ENCODE results near the gene TP53AIP1. TPM values are rescaled to one million over a fixed set of nuclear protein-coding genes. Genes with fewer than 3 reads are reported as not detected.
"Not testable (repeated sequence)": the region's sequence is repeated elsewhere in the genome, so short reads cannot be mapped to it uniquely, and the experiment has no call there.

Gene TP53AIP1
- total RNA-seq, 2 experiments from 2014 or later = not detected

DNA sequence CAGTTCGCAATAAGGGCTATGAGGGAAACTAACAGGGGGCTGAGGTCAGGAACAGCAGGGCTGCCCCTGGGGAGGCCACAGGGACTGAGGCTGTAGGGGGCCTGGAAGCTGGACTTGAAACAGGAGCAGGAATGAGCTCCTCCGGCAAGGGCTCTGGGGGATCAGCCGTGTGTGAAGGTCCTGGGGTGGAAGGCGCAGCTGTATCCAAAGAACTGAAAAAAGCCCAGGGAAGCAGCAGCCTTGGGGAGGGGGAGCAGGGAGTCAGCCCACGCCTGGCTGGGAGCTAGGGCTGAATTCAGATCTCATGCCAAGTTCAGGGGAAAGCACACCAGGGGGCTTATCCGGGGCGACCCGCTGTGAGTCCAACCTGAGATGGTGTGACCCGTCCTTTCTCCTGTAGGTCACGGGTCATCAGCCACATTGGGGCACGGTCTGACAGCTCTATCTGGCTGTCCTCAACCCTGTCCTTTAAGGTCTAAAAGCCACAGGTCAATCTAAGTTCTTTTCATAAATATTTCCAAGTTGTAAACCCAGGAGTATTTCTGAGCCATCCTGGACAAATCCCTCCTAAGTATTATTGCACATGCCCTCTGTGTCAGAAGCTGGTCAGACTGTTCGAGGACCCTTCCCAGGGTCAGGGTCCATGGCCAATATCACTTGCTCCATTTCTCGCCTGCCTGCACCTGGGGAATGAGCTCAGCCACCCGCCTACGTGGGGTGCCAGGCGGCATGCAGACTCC is 18.0 kb downstream of the TP53AIP1 start:
- H3K36me3 Mint-ChIP-seq (ENCODE audit: low read depth) = no peaks in the 10 kb centered on the region
- H3K27me3 Mint-ChIP-seq = no peaks in the 10 kb centered on the region
- ATAC-seq (no peak), DNase-seq (no peak)
- intact Hi-C loops (cut with DNase I, micrococcal nuclease) = no loop called here
- peaks cover 8% of the 10 kb centered on the region for H3K4me1 Mint-ChIP-seq
- ChIA-PET CTCF (interaction anchor here (0.7 to 1.4 kb wide), 5 partner anchors 14 to 828 kb away, joined by 3 to 5 read pairs (median 3); no protein-coding TSS in a partner anchor), POLR2A (no interaction called here)
- H3K27ac Mint-ChIP-seq = no peak overlapping the region
- no peak overlapping the region for H3K4me3 Mint-ChIP-seq
- H3K9me3 Mint-ChIP-seq (ENCODE audit: low read depth) = no peaks in the 10 kb centered on the region

DNA sequence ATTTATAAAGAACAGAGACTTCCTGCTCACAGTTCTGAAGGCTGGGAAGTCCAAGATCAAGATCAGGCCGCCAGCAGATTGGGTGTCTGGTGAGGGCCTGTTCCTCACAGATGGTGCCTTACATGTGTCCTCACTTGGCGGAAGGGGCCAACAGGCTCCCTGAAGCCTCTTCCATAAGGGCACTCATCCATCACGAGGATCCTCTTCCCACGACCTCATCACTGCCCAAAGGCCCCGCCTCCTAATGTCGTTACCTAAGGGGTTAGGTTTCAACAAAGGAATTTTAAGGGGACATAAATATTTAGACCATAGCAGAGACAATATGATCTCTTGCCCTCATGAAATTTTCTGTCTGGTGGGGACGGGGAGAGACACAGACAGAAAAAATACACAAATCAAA is 18.6 kb downstream of the TP53AIP1 start:
- no peak overlapping the region for H3K4me3 Mint-ChIP-seq
- CTCF ChIA-PET = interaction anchor here (0.7 to 1.4 kb wide), 3 partner anchors 14 to 829 kb away, joined by 3 read pairs; no protein-coding TSS in a partner anchor
- intact Hi-C loops (cut with DNase I, micrococcal nuclease) = no loop called here
- peaks cover 4% of the 10 kb centered on the region for H3K4me1 Mint-ChIP-seq
- DNase-seq = no peak
- no peaks in the 10 kb centered on the region for H3K36me3 Mint-ChIP-seq (ENCODE audit: low read depth)
- no peaks in the 10 kb centered on the region for H3K9me3 Mint-ChIP-seq (ENCODE audit: low read depth)
- no peak for ATAC-seq
- POLR2A ChIA-PET = no interaction called here
- H3K27me3 Mint-ChIP-seq = no peaks in the 10 kb centered on the region
- H3K27ac Mint-ChIP-seq = no peak overlapping the region

DNA sequence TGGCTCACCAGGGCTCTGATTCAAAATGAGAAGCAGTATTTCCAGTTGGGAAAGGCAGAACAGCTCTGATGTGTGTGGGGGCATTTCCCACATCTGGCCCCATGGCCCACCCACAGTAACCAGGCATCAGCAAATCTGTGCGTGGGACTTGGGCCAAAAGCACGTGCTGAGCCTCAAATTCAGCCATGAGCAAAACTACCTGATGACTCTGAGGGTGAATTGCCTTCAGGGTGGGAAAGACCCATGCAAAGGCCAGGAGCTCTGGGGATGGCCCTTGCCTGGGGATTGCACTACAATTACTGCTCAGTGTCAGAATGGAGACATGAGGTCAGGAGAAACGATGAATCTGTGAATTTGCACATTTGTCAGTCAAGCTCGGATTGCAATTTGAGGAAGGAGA is 20.9 kb downstream of the TP53AIP1 start:
- ATAC-seq = no peak
- no peaks in the 10 kb centered on the region for H3K4me1 Mint-ChIP-seq
- no peaks in the 10 kb centered on the region for H3K36me3 Mint-ChIP-seq (ENCODE audit: low read depth)
- H3K27me3 Mint-ChIP-seq = peaks cover 2% of the 10 kb centered on the region
- ChIA-PET POLR2A (no interaction called here), CTCF (no interaction called here)
- no peak for DNase-seq
- no peaks in the 10 kb centered on the region for H3K9me3 Mint-ChIP-seq (ENCODE audit: low read depth)
- H3K27ac Mint-ChIP-seq = no peak overlapping the region
- H3K4me3 Mint-ChIP-seq = no peak overlapping the region
- intact Hi-C loops (cut with DNase I, micrococcal nuclease) = no loop called here

DNA sequence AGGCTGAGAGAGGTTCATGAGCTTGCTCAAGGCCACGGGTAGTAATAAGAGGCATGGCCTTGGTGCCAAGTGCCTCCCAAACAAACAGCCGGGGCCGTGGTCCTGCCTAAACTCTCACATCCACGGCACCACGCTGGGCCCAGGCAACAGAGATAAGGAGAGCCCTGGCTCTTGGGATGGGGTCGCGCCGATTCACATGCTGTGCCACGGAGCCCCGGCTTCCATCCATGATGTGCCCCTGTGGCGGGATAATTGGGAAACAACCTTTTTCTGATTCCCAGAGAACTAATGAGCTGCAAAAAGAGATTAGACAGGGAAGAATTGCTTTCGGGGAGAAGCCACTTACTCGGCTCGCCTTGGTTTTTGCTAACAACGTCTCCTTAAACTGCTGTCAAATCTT is 22.0 kb downstream of the TP53AIP1 start:
- H3K27me3 Mint-ChIP-seq = peaks cover 7% of the 10 kb centered on the region
- no peaks in the 10 kb centered on the region for H3K4me1 Mint-ChIP-seq
- H3K9me3 Mint-ChIP-seq (ENCODE audit: low read depth) = no peaks in the 10 kb centered on the region
- no peak overlapping the region for H3K4me3 Mint-ChIP-seq
- ChIA-PET POLR2A (no interaction called here), CTCF (no interaction called here)
- ATAC-seq (no peak), DNase-seq (no peak)
- intact Hi-C loops (cut with DNase I, micrococcal nuclease) = no loop called here
- no peak overlapping the region for H3K27ac Mint-ChIP-seq
- no peaks in the 10 kb centered on the region for H3K36me3 Mint-ChIP-seq (ENCODE audit: low read depth)

DNA sequence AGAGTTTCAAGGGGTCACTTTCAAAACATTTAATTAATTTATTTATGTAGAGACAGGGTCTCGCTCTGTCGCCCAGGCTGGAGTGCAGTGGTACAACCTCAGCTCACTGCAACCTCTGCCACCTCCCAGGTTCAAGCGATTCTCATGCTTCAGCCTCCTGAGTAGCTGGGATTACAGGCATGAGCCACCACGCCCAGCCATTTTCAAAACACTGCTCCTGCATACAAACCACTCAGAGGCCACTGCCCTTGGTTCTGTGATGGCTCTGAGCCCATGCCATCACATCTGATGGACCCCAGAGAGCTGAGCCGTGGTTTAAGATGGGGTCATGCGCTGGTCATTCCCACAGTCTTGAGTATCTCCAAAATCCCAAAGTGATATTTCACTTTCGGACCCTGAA is 23.0 kb downstream of the TP53AIP1 start:
- intact Hi-C loops (cut with DNase I, micrococcal nuclease); H3K36me3 Mint-ChIP-seq (ENCODE audit: low read depth); DNase-seq; ATAC-seq; H3K4me1 Mint-ChIP-seq; H3K4me3 Mint-ChIP-seq; H3K9me3 Mint-ChIP-seq (ENCODE audit: low read depth); H3K27ac Mint-ChIP-seq: not testable (repeated sequence)
- ChIA-PET POLR2A (interaction anchor here (0.6 kb wide), 1 partner anchor 10 kb away, joined by 3 read pairs; no protein-coding TSS in a partner anchor), CTCF (interaction anchor here (0.6 to 1.9 kb wide), 5 partner anchors 21 to 199 kb away, joined by 3 to 11 read pairs (median 3); no protein-coding TSS in a partner anchor)
- peaks cover 10% of the 10 kb centered on the region for H3K27me3 Mint-ChIP-seq

DNA sequence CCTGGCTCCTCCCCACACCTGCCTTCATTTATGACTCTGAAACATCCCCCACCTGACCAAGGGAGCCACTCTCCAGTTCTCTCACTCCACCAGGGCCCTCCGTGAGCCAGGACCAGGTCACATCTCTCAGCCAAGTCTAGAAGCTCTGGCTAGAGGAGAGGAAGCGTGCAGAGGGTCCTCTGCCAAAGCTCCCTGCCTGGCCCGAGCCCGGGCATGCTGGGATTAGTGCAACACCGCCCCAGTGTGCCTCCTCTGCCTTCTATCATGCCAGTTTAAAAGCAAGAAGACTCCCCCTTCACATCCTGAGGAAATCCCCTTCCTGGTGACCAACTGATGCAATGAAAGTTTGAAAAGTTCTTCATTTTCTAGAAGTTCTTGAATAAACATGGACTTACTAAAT is 23.5 kb downstream of the TP53AIP1 start:
- intact Hi-C loops (cut with DNase I, micrococcal nuclease) = no loop called here
- H3K4me1 Mint-ChIP-seq = no peaks in the 10 kb centered on the region
- peaks cover 10% of the 10 kb centered on the region for H3K27me3 Mint-ChIP-seq
- POLR2A ChIA-PET = interaction anchor here (0.6 kb wide), 1 partner anchor 10 kb away, joined by 3 read pairs; no protein-coding TSS in a partner anchor
- no peak overlapping the region for H3K4me3 Mint-ChIP-seq
- DNase-seq (no peak), ATAC-seq (peak; percentile 36)
- CTCF ChIA-PET = interaction anchor here (0.6 to 1.9 kb wide), 8 partner anchors 13 to 199 kb away, joined by 3 to 11 read pairs (median 3); no protein-coding TSS in a partner anchor
- H3K36me3 Mint-ChIP-seq (ENCODE audit: low read depth) = no peaks in the 10 kb centered on the region
- no peak overlapping the region for H3K27ac Mint-ChIP-seq
- no peaks in the 10 kb centered on the region for H3K9me3 Mint-ChIP-seq (ENCODE audit: low read depth)

DNA sequence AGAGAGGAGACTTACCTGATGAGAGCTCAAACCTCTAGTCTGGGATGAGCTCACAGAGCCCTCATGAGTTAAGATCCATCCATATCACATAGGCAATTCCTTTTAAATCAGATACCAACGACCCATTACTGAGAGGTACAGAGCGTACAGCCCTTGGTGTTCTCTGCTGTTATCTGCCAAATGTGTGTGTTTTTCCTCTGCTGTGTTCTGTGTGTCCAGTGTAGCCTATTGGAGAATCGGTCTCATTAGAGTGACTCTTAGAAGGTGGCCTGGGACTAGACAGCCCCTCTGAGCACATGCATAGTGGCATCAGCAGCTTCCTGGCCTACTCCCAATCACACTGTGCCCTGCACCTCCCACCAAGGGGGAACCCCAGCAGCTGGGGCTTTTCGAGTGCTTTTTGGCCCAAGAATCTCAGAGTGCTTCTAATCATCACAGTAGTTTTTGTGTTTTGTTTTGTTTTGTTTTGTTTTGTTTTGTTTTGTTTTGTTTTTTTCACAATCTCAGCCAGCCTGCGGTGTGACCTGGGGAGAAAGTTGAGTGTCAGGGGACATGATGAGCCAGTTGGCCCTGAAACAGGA is 25.4 kb downstream of the TP53AIP1 start:
- ChIA-PET CTCF (interaction anchor here (0.7 to 1.1 kb wide), 3 partner anchors 11 to 43 kb away, joined by 3 read pairs; no protein-coding TSS in a partner anchor), POLR2A (no interaction called here)
- Mint-ChIP-seq H3K4me1 (no peaks in the 10 kb centered on the region), H3K27ac (no peak overlapping the region), H3K9me3 (ENCODE audit: low read depth) (no peaks in the 10 kb centered on the region), H3K27me3 (peaks cover 13% of the 10 kb centered on the region), H3K36me3 (ENCODE audit: low read depth) (no peaks in the 10 kb centered on the region), H3K4me3 (no peak overlapping the region)
- intact Hi-C loops (cut with DNase I, micrococcal nuclease) = no loop called here
- ATAC-seq (no peak), DNase-seq (no peak)

DNA sequence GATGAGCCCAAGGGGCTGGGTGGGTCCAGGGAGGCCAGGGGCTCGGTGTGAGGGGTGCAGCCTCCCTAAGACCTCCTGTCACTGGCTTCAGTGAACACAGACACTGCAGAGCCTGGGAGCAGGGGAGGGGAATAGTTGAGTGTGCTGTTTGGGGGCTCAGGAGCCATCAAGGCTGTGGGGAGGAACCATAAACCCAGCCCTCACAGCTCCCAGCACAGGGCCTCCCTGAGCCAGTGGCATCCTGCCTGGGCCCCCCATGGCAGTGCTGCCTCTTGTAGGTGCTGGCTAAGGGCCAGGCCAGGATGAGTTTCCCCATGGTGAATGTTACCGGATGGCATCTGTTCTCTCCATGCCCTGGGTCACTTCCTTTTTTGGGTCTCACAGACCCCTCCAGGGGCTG is 26.0 kb downstream of the TP53AIP1 start:
- Mint-ChIP-seq H3K27me3 (peaks cover 15% of the 10 kb centered on the region), H3K4me3 (no peak overlapping the region), H3K27ac (no peak overlapping the region), H3K36me3 (ENCODE audit: low read depth) (no peaks in the 10 kb centered on the region), H3K4me1 (no peaks in the 10 kb centered on the region), H3K9me3 (ENCODE audit: low read depth) (no peaks in the 10 kb centered on the region)
- ChIA-PET CTCF (interaction anchor here (0.7 to 1.1 kb wide), 3 partner anchors 10 to 43 kb away, joined by 3 read pairs; no protein-coding TSS in a partner anchor), POLR2A (no interaction called here)
- ATAC-seq (no peak), DNase-seq (no peak)
- intact Hi-C loops (cut with DNase I, micrococcal nuclease) = no loop called here

DNA sequence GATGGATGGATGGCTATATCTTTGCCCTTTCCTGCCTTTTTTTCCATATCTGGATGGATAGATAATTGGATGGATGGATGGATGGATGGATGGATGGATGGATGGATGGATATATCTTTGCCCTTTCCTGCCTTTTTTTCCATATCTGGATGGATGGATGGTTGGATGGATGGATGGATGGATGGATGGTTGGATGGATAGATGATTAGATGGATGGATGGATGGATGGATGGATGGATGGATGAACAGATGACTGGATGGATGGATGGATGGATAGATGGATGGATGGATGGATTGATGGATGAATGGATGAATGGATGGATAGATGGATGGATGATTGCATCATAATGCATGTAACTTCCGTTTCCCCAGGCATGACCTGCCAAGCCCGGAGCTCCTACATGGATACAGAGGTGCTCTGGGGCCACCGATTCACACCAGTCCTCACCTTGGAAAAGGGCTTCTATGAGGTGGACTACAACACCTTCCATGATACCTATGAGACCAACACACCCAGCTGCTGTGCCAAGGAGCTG is 26.6 kb downstream of the TP53AIP1 start:
- peaks cover 18% of the 10 kb centered on the region for H3K27me3 Mint-ChIP-seq
- no peaks in the 10 kb centered on the region for H3K36me3 Mint-ChIP-seq (ENCODE audit: low read depth)
- ATAC-seq = no peak
- ChIA-PET CTCF (no interaction called here), POLR2A (no interaction called here)
- no peak for DNase-seq
- H3K9me3 Mint-ChIP-seq (ENCODE audit: low read depth) = no peaks in the 10 kb centered on the region
- H3K4me3 Mint-ChIP-seq = no peak overlapping the region
- H3K27ac Mint-ChIP-seq = no peak overlapping the region
- no peaks in the 10 kb centered on the region for H3K4me1 Mint-ChIP-seq
- intact Hi-C loops (cut with DNase I, micrococcal nuclease) = no loop called here

DNA sequence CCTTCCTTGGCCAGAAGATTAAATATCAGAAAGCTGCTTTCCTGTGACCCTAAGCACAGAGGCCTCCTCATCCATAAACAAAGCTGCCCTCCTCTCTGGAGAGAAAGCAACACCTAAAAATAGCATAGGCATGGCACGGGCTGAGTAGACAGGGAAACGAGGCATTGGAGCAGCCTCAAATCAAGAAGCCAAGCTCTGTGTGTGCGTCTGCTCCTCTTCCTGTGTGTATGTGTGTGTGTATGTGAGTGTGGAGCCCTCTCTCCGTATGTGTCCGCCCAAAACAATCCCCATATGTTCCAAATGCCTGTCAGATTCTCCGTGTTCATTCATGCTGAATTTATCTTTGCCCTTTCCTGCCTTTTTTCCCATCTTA is 27.5 kb downstream of the TP53AIP1 start:
- no peak overlapping the region for H3K4me3 Mint-ChIP-seq
- H3K36me3 Mint-ChIP-seq (ENCODE audit: low read depth) = no peaks in the 10 kb centered on the region
- ChIA-PET POLR2A (no interaction called here), CTCF (interaction anchor here (0.9 kb wide), 1 partner anchor 31 kb away, joined by 4 read pairs; no protein-coding TSS in a partner anchor)
- H3K9me3 Mint-ChIP-seq (ENCODE audit: low read depth) = no peaks in the 10 kb centered on the region
- no peak for DNase-seq
- no peaks in the 10 kb centered on the region for H3K4me1 Mint-ChIP-seq
- no peak overlapping the region for H3K27ac Mint-ChIP-seq
- ATAC-seq = no peak
- intact Hi-C loops (cut with DNase I, micrococcal nuclease) = no loop called here
- peaks cover 23% of the 10 kb centered on the region for H3K27me3 Mint-ChIP-seq

DNA sequence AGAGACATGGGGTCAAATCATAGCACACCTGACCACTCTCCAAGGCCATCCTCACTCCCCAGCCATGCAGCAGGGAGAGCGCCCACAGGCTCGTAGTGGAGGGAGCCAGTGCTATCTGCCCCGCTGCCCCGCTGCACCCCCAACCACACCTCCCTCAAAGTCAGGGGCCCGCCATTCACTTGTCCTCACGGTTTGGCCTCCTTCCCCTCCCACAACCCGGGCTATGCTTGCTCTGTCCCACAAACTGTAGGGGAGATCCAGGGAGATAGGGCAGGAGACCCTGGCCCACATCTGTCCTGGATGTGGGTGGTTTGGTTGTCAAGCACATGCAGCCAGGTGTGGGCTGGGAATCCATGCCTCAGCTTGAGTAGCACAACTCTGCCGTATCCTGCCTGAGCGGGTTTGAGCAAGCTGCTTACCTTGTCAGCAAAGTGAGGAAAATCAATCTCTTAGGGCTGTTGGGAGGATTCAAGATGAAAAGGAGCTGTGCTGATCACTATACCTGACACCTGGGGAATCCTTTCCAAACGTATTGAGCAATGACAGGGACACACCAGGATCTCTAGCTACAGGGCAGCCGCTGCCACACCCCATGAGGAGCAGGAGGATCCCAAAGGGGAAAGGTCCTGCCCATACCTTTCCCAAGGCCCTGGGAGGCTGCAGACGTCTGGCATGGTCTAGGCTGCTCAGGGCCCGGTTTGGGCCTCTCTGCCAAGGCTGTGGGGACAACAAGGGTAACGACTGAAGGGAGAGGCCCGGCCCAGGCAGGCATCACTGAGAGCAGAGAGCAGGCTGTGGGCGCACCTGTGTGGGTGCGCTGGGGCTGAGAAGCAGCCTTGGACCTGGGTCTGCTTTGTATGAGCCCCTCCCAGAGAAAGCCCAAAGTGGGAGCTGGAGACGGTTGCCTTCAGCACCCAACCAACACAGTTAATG is 28.2 kb downstream of the TP53AIP1 start:
- H3K27me3 Mint-ChIP-seq = peaks cover 28% of the 10 kb centered on the region
- ChIA-PET POLR2A (no interaction called here), CTCF (interaction anchor here (0.9 kb wide), 1 partner anchor 30 kb away, joined by 4 read pairs; no protein-coding TSS in a partner anchor)
- no peaks in the 10 kb centered on the region for H3K4me1 Mint-ChIP-seq
- H3K4me3 Mint-ChIP-seq = no peak overlapping the region
- no peak for ATAC-seq
- H3K36me3 Mint-ChIP-seq (ENCODE audit: low read depth) = no peaks in the 10 kb centered on the region
- H3K9me3 Mint-ChIP-seq (ENCODE audit: low read depth) = no peaks in the 10 kb centered on the region
- no peak overlapping the region for H3K27ac Mint-ChIP-seq
- no peak for DNase-seq
- intact Hi-C loops (cut with DNase I, micrococcal nuclease) = no loop called here

Data from activated CD4-positive, alpha-beta T cell treated with anti-CD3 and anti-CD28 coated beads for 36 hours (primary cell).